WI38 (cell line): ENCODE measurements around the gene TEAD1.

Experiments used
- H3K4me3 ChIP-seq: 2 replicates; pipeline ENCODE4 v1.5.1; 2011; ENCODE audit warnings: low read depth, mild to moderate bottlenecking, control low read depth, low read length
- CTCF ChIP-seq: IDR thresholded peaks from 2 replicates; pipeline ENCODE4 v1.5.1; 2012; ENCODE audit warnings: low read depth, mild to moderate bottlenecking, control low read depth, low read length

TEAD1 gene

GRCh38 chr11:12815931-12816494 lies 141.8 kb downstream of the TEAD1 start:
- H3K4me3 ChIP-seq: no peak overlapping the region
- no peak for TF ChIP-seq CTCF

- H3K4me3 ChIP-seq: no peak overlapping the region
- no peak for TF ChIP-seq CTCF
Observed at GRCh38 chr11:12817681-12818332, 143.6 kb downstream of the TEAD1 start.

GRCh38 chr11:12818333-12819015 lies 144.3 kb downstream of the TEAD1 start:
- no peak for TF ChIP-seq CTCF

GRCh38 chr11:12822392-12823022 lies 148.3 kb downstream of the TEAD1 start:
- no peak overlapping the region for H3K4me3 ChIP-seq
- no peak for TF ChIP-seq CTCF

More at GRCh38 chr11:12818333-12819015, 144.3 kb downstream of the TEAD1 start:
- H3K4me3 ChIP-seq: no peak overlapping the region

- no peak overlapping the region for H3K4me3 ChIP-seq
- TF ChIP-seq CTCF: no peak
Observed at GRCh38 chr11:12824281-12825041, 150.2 kb downstream of the TEAD1 start.

GRCh38 chr11:12826441-12826840 lies 152.2 kb downstream of the TEAD1 start:
- no peak for TF ChIP-seq CTCF
- no peak overlapping the region for H3K4me3 ChIP-seq
